Endothelial cell of umbilical vein (primary cell): Measurements from ENCODE around the gene FMN1.

Experiments used
- POLR2A ChIP-seq: IDR thresholded peaks from 2 replicates; pipeline ENCODE4 v1.6.1; 2012; ENCODE audit warnings: low read depth, mild to moderate bottlenecking, control low read depth, low read length
- POLR2AphosphoS5 ChIP-seq: IDR thresholded peaks from 2 replicates; pipeline ENCODE4 v1.6.1; 2012; ENCODE audit warnings: low read depth, mild to moderate bottlenecking, control low read depth, low read length, moderate library complexity; ENCODE audit not compliant: insufficient read depth
- TF ChIP-seq, protein P1 (sequence below), 2 donors: IDR thresholded peaks; 1 replicate in 1 of 2; 2 replicates in 1 of 2; pipeline ENCODE4 v1.5.1; 2011; ENCODE audit warnings: low read length in 2 of 2, mild to moderate bottlenecking in 2 of 2, moderate library complexity in 2 of 2, control low read depth in 1 of 2, inconsistent platforms in 1 of 2, low read depth in 1 of 2; ENCODE audit not compliant: insufficient read depth in 1 of 2; ENCODE audit errors: extremely low read depth in 1 of 2

DNA sequence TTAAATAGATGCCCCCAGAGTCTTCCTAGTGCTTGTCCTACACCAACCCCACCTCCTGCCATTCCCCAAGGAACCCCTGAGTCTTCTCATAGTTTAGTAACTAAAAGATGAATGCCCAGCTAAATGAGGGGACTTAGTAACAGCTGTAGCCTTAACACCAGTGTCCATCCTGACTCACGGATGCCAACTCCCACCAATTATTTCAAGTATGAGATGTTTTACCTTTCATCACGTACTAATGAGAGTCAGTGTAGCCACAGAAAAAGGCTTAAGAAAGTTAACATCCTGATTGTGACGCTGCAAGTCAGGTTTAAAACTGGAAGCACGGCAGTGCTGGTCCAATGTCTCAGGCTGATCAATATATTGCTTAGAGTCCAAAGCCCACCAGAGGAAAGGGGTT is 109.9 kb downstream of the FMN1 start:
- TF ChIP-seq, protein P1, sequence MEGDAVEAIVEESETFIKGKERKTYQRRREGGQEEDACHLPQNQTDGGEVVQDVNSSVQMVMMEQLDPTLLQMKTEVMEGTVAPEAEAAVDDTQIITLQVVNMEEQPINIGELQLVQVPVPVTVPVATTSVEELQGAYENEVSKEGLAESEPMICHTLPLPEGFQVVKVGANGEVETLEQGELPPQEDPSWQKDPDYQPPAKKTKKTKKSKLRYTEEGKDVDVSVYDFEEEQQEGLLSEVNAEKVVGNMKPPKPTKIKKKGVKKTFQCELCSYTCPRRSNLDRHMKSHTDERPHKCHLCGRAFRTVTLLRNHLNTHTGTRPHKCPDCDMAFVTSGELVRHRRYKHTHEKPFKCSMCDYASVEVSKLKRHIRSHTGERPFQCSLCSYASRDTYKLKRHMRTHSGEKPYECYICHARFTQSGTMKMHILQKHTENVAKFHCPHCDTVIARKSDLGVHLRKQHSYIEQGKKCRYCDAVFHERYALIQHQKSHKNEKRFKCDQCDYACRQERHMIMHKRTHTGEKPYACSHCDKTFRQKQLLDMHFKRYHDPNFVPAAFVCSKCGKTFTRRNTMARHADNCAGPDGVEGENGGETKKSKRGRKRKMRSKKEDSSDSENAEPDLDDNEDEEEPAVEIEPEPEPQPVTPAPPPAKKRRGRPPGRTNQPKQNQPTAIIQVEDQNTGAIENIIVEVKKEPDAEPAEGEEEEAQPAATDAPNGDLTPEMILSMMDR (IDR thresholded peaks at IDR 0.05; ENCODE audit: extremely low read depth in 1 of 2, insufficient read depth in 1 of 2, low read depth in 1 of 2, low read length in 2 of 2), result no peak
- TF ChIP-seq POLR2A (no peak), POLR2AphosphoS5 (no peak)
